MM.1S (cell line): ENCODE results near the gene SEC24C.

Experiments used
- DNase-seq: peaks from one replicate; pipeline ENCODE4 v3.0.0-alpha.2; 2015
- H2AFZ ChIP-seq: fragments of 300-600 bp; sonication (generic); 2 replicates; pipeline ENCODE4 v1.6.0; 2016; ENCODE audit warnings: antibody characterized with exemption, low read length
- H3F3A ChIP-seq: fragments of 300-600 bp; sonication (generic); 2 replicates; pipeline ENCODE4 v1.6.1; 2016; ENCODE audit warnings: mild to moderate bottlenecking, antibody characterized with exemption, low read length, moderate library complexity, mixed read lengths; ENCODE audit not compliant: insufficient read depth
- H3K27ac ChIP-seq: fragments of 300-600 bp; sonication (generic); 2 replicates; pipeline ENCODE4 v1.5.1; 2016; ENCODE audit warnings: mild to moderate bottlenecking, low read length
- H3K27me3 ChIP-seq: fragments of 300-600 bp; sonication (generic); replicated peaks from 2 replicates; pipeline ENCODE4 v1.6.0; 2016; ENCODE audit warnings: low read length; ENCODE audit not compliant: insufficient read depth
- H3K36me3 ChIP-seq: fragments of 300-600 bp; sonication (generic); replicated peaks from 2 replicates; pipeline ENCODE4 v1.6.1; 2016; ENCODE audit warnings: mild to moderate bottlenecking, low read length, mixed read lengths; ENCODE audit not compliant: insufficient read depth
- H3K4me1 ChIP-seq: fragments of 300-600 bp; sonication (generic); 2 replicates; pipeline ENCODE4 v1.6.1; 2016; ENCODE audit warnings: low read length, mixed read lengths
- H3K4me2 ChIP-seq: fragments of 300-600 bp; sonication (generic); 2 replicates; pipeline ENCODE4 v1.6.0; 2016; ENCODE audit warnings: low read depth, low read length
- H3K4me3 ChIP-seq: fragments of 300-600 bp; sonication (generic); 2 replicates; pipeline ENCODE4 v1.5.1; 2016; ENCODE audit warnings: low read length, mixed read lengths
- H3K79me2 ChIP-seq: fragments of 300-600 bp; sonication (generic); 2 replicates; pipeline ENCODE4 v1.6.1; 2016; ENCODE audit warnings: mixed run types, low read length, mixed read lengths
- H3K9ac ChIP-seq: fragments of 300-600 bp; sonication (generic); 2 replicates; pipeline ENCODE4 v1.6.1; 2016; ENCODE audit warnings: low read length, mixed read lengths
- H3K9me2 ChIP-seq: fragments of 300-600 bp; sonication (generic); replicated peaks from 2 replicates; pipeline ENCODE4 v1.6.1; 2016; ENCODE audit warnings: mild to moderate bottlenecking, low read length, mixed read lengths; ENCODE audit not compliant: insufficient read depth
- H3K9me3 ChIP-seq: fragments of 300-600 bp; sonication (generic); replicated peaks from 2 replicates; pipeline ENCODE4 v1.6.1; 2016; ENCODE audit warnings: mild to moderate bottlenecking, low read length, mixed read lengths; ENCODE audit not compliant: insufficient read depth
- H4K20me1 ChIP-seq: fragments of 300-600 bp; sonication (generic); 2 replicates; pipeline ENCODE4 v1.6.1; 2016; ENCODE audit warnings: mild to moderate bottlenecking, low read length, moderate library complexity, mixed read lengths; ENCODE audit not compliant: insufficient read depth
- CTCF ChIP-seq: fragments of 300-600 bp; sonication (generic); IDR thresholded peaks from 2 replicates; pipeline ENCODE4 v1.5.1; 2016; ENCODE audit warnings: antibody characterized with exemption, low read length, mixed read lengths
- EZH2 ChIP-seq: fragments of 300-600 bp; sonication (generic); optimal IDR thresholded peaks from 2 replicates; pipeline ENCODE3; 2017; ENCODE audit warnings: low read depth, mild to moderate bottlenecking, antibody characterized with exemption, low read length, mixed read lengths
- EZH2phosphoT487 ChIP-seq: fragments of 300-600 bp; sonication (generic); IDR thresholded peaks from 2 replicates; pipeline ENCODE4 v1.6.1; 2018; ENCODE audit warnings: antibody characterized with exemption, low read length

SEC24C gene

GRCh38 chr10:73780966-73781365 lies 36.8 kb downstream of the SEC24C start:
- no peak overlapping the region for H2AFZ ChIP-seq

GRCh38 chr10:73781548-73781878 lies 37.3 kb downstream of the SEC24C start:
- Histone ChIP-seq H3F3A (peaks cover 2% of the 10 kb centered on the region), H4K20me1 (no peaks in the 10 kb centered on the region), H3K79me2 (peaks cover 66% of the 10 kb centered on the region), H3K27me3 (no peaks in the 10 kb centered on the region), H3K4me1 (peaks cover 15% of the 10 kb centered on the region), H3K27ac (peak overlapping the region; percentile 47; the same call in 1 of the 2 replicates), H3K9ac (peak overlapping the region; percentile 82; the same call in 1 of the 2 replicates), H3K9me2 (no peaks in the 10 kb centered on the region), H3K4me2 (peak overlapping the region; percentile 96), H3K9me3 (no peaks in the 10 kb centered on the region), H3K4me3 (peak overlapping the region; percentile 95), H3K36me3 (no peaks in the 10 kb centered on the region), H2AFZ (peak overlapping the region; percentile 87)
- DNase-seq, result no peak
- no peak for TF ChIP-seq CTCF
- TF ChIP-seq EZH2phosphoT487, result no peak
- TF ChIP-seq EZH2, result no peak

More at GRCh38 chr10:73780966-73781365, 36.8 kb downstream of the SEC24C start:
- Histone ChIP-seq H3F3A (no peaks in the 10 kb centered on the region), H4K20me1 (no peaks in the 10 kb centered on the region), H3K36me3 (no peaks in the 10 kb centered on the region), H3K9me3 (no peaks in the 10 kb centered on the region), H3K27me3 (no peaks in the 10 kb centered on the region), H3K4me3 (peak overlapping the region; percentile 95), H3K9me2 (no peaks in the 10 kb centered on the region), H3K79me2 (peaks cover 60% of the 10 kb centered on the region), H3K9ac (peak overlapping the region; percentile 82; the same call in 1 of the 2 replicates), H3K4me1 (peaks cover 15% of the 10 kb centered on the region), H3K27ac (no peak overlapping the region), H3K4me2 (peak overlapping the region; percentile 96)
- peak; percentile 49 for DNase-seq
- TF ChIP-seq EZH2phosphoT487 (no peak), CTCF (no peak), EZH2 (no peak)

- TF ChIP-seq EZH2 (no peak), EZH2phosphoT487 (no peak), CTCF (no peak)
- peaks cover 4% of the 10 kb centered on the region for H3F3A ChIP-seq
- no peaks in the 10 kb centered on the region for H3K9me3 ChIP-seq
- H4K20me1 ChIP-seq, result no peaks in the 10 kb centered on the region
- peak within 1 kb of the TSS; percentile 47; the same call in 1 of the 2 replicates for H3K27ac ChIP-seq
- H3K4me3 ChIP-seq, result peak within 1 kb of the TSS; percentile 95
- peak within 1 kb of the TSS; percentile 96 for H3K4me2 ChIP-seq
- peaks cover 67% of the 10 kb centered on the region for H3K79me2 ChIP-seq
- H3K4me1 ChIP-seq, result peaks cover 15% of the 10 kb centered on the region
- H3K27me3 ChIP-seq, result no peaks in the 10 kb centered on the region
- H3K9me2 ChIP-seq, result no peaks in the 10 kb centered on the region
- H3K36me3 ChIP-seq, result no peaks in the 10 kb centered on the region
- peak within 1 kb of the TSS; percentile 82 for H3K9ac ChIP-seq
- peak within 1 kb of the TSS; percentile 87 for H2AFZ ChIP-seq
- DNase-seq, result peak; percentile 90
These were observed 37.9 kb downstream of the SEC24C start, which contains the start of gene CHCHD1 for GRCh38 chr10:73781879-73782748. TSS of gene CHCHD1 (plus strand) at chr10:73782048. CDS start at chr10:73782076, 28 bp downstream.
